MCF 10A (cell line): ENCODE measurements around the gene TRAF3IP1. TPM values are rescaled to one million over a fixed set of nuclear protein-coding genes. Genes with fewer than 3 reads are reported as not detected.

Experiments used
- BruUV-seq: library from RNA; stranded (reverse); fragments of 400-500 nt; replicated peaks from 2 replicates; lab custom pipeline; 2021; lab: Mats Ljungman, UMichigan
- CTCF ChIA-PET: fragments of 300-600 bp; sonication (Branson Sonifier 250); formaldehyde crosslinking; extraction: SDS; loops from one replicate; lab custom pipeline; 2021; ENCODE audit warnings: antibody characterized with exemption, inconsistent platforms; lab: Yijun Ruan, JAX
- POLR2A ChIA-PET: fragments of 300-600, 350-650 bp; sonication (Branson Sonifier 250); formaldehyde crosslinking; extraction: SDS; loops from one replicate; lab custom pipeline; 2020; ENCODE audit warnings: antibody characterized with exemption, inconsistent platforms; lab: Yijun Ruan, JAX
- DNase-seq: peaks from one replicate; pipeline ENCODE4 v3.0.0-alpha.2; 2018; ENCODE audit not compliant: unreplicated experiment
- H3K27ac Mint-ChIP-seq: one replicate; pipeline ENCODE4 v1.8.0; 2022; ENCODE audit warnings: mild to moderate bottlenecking, low read depth, mixed read lengths; ENCODE audit not compliant: unreplicated experiment
- H3K27me3 Mint-ChIP-seq: one replicate; pipeline ENCODE4 v1.8.0; 2022; ENCODE audit warnings: mixed read lengths; ENCODE audit not compliant: insufficient read depth, unreplicated experiment
- H3K36me3 Mint-ChIP-seq: one replicate; pipeline ENCODE4 v1.8.0; 2022; ENCODE audit warnings: mild to moderate bottlenecking, moderate library complexity, mixed read lengths; ENCODE audit not compliant: insufficient read depth, unreplicated experiment
- H3K4me1 Mint-ChIP-seq: one replicate; pipeline ENCODE4 v1.8.0; 2022; ENCODE audit warnings: mixed read lengths; ENCODE audit not compliant: insufficient read depth, unreplicated experiment
- H3K4me3 Mint-ChIP-seq: one replicate; pipeline ENCODE4 v1.8.0; 2022; ENCODE audit warnings: mild to moderate bottlenecking, moderate library complexity, mixed read lengths; ENCODE audit not compliant: unreplicated experiment
- H3K9me3 Mint-ChIP-seq: one replicate; pipeline ENCODE4 v1.8.0; 2022; ENCODE audit warnings: mixed read lengths; ENCODE audit not compliant: unreplicated experiment
- intact Hi-C: fragments of 100-400 bp; cut with micrococcal nuclease; formaldehyde crosslinking; loops from 2 replicates; pipeline ENCODE4 v1.14.1; 2022
- total RNA-seq: library from RNA; stranded (reverse); gene quantifications from 2 replicates; pipeline ENCODE4 v1.2.3, GENCODE V29; 2022
- TF ChIP-seq, protein P1 (sequence below): fragments of 200-600 bp; IDR thresholded peaks from one replicate; pipeline ENCODE4 v1.8.0; 2022; ENCODE audit warnings: antibody characterized with exemption, mild to moderate bottlenecking; ENCODE audit not compliant: unreplicated experiment

Gene TRAF3IP1
- total RNA-seq, 1 experiment from 2014 or later, result 19.1 TPM

GRCh38 chr2:238285653-238286082, 34.6 kb upstream of the TRAF3IP1 start:
- POLR2A ChIA-PET, result interaction anchor here (0.6 to 8.9 kb wide), 13 partner anchors 11 to 252 kb away, joined by 3 to 139 read pairs (median 4); partner anchors contain the start of gene TRAF3IP1
- Mint-ChIP-seq H3K27ac (peak overlapping the region; percentile 99), H3K27me3 (no peaks in the 10 kb centered on the region), H3K4me1 (peaks cover 55% of the 10 kb centered on the region), H3K36me3 (peaks cover 12% of the 10 kb centered on the region), H3K9me3 (no peaks in the 10 kb centered on the region), H3K4me3 (peak overlapping the region; percentile 74)
- no TSS peak for BruUV-seq
- peak; percentile 98 for DNase-seq
- intact Hi-C loops, result loop anchor here (2.0 kb wide), 1 partner anchor 29 kb away; no protein-coding TSS in a partner anchor
- CTCF ChIA-PET, result interaction anchor here (0.6 to 3.8 kb wide), 6 partner anchors 18 to 90 kb away, joined by 3 to 14 read pairs (median 4); no protein-coding TSS in a partner anchor
- TF ChIP-seq, protein P1, sequence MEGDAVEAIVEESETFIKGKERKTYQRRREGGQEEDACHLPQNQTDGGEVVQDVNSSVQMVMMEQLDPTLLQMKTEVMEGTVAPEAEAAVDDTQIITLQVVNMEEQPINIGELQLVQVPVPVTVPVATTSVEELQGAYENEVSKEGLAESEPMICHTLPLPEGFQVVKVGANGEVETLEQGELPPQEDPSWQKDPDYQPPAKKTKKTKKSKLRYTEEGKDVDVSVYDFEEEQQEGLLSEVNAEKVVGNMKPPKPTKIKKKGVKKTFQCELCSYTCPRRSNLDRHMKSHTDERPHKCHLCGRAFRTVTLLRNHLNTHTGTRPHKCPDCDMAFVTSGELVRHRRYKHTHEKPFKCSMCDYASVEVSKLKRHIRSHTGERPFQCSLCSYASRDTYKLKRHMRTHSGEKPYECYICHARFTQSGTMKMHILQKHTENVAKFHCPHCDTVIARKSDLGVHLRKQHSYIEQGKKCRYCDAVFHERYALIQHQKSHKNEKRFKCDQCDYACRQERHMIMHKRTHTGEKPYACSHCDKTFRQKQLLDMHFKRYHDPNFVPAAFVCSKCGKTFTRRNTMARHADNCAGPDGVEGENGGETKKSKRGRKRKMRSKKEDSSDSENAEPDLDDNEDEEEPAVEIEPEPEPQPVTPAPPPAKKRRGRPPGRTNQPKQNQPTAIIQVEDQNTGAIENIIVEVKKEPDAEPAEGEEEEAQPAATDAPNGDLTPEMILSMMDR, result no peak

DNA sequence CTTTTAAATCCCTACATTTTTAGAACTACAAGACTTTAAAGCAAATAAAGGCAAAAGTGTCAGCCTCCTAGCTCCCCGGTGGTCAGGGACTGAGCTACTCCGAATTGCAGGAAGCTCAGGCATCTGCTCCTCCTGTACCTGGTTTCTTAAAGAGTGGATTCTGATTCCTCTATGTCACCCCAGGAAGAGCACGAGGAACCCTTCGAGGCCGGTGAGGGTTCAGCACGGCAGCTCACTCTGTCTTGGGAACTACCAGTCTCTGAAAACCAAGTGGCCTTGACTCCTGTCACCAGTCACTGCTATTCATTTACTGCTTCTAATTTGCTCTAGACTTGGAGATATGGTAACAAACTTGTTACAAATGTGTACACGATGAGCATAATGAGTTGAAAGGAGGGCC, 34.2 kb upstream of the TRAF3IP1 start:
- Mint-ChIP-seq H3K4me3 (peak overlapping the region; percentile 74), H3K36me3 (peaks cover 12% of the 10 kb centered on the region), H3K27me3 (no peaks in the 10 kb centered on the region), H3K4me1 (peaks cover 58% of the 10 kb centered on the region), H3K9me3 (no peaks in the 10 kb centered on the region), H3K27ac (peak overlapping the region; percentile 99)
- ChIA-PET CTCF (interaction anchor here (0.9 to 3.8 kb wide), 5 partner anchors 18 to 57 kb away, joined by 3 to 14 read pairs (median 4); no protein-coding TSS in a partner anchor), POLR2A (interaction anchor here (0.6 to 8.9 kb wide), 17 partner anchors 13 to 1195 kb away, joined by 3 to 139 read pairs (median 3); partner anchors contain the start of genes HES6 and TRAF3IP1)
- BruUV-seq, result no TSS peak
- intact Hi-C loops, result loop anchor here (2.0 kb wide), 1 partner anchor 29 kb away; no protein-coding TSS in a partner anchor
- DNase-seq, result no peak
- TF ChIP-seq, protein P1, result no peak

DNA sequence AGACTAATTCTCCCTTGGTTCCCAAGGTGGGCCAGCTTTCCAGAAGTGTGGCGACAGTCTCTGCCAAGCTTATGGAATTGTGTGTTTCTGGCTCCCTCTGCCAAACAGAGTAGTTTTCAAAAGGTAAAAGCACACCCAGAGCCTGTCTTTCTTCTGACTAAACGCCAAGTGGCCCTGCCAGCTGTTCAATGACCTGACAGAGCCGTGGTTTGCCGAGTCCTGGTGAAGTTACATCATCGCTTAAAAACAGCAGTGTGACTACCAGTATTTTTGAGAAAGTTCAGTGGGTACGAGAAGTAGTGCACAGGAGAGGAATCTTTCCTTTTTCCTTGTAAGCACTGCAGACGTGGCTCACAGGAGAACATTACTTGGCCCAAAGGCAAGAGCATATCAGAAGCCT, 33.8 kb upstream of the TRAF3IP1 start:
- H3K9me3 Mint-ChIP-seq, result no peaks in the 10 kb centered on the region
- peak; percentile 87 for DNase-seq
- ChIA-PET POLR2A (interaction anchor here (0.7 to 8.9 kb wide), 18 partner anchors 13 to 1196 kb away, joined by 3 to 139 read pairs (median 3); partner anchors contain the start of genes HES6 and TRAF3IP1), CTCF (interaction anchor here (0.9 to 3.8 kb wide), 7 partner anchors 18 to 56 kb away, joined by 3 to 14 read pairs (median 5); no protein-coding TSS in a partner anchor)
- H3K4me1 Mint-ChIP-seq, result peaks cover 58% of the 10 kb centered on the region
- intact Hi-C loops, result loop anchor here (2.0 kb wide), 1 partner anchor 30 kb away; no protein-coding TSS in a partner anchor
- H3K36me3 Mint-ChIP-seq, result peaks cover 12% of the 10 kb centered on the region
- no peaks in the 10 kb centered on the region for H3K27me3 Mint-ChIP-seq
- peak overlapping the region; percentile 74 for H3K4me3 Mint-ChIP-seq
- TF ChIP-seq, protein P1, result no peak
- BruUV-seq, result TSS peak; percentile 39
- H3K27ac Mint-ChIP-seq, result peak overlapping the region; percentile 99
